ENCODE measurements around the gene C15orf39. TPM values are rescaled to one million over a fixed set of nuclear protein-coding genes. Genes with fewer than 3 reads are reported as not detected.

C15orf39 gene
- total and polyA plus RNA-seq, 2 of the 13 experiments (the other 11 are each of a cell fraction or from before 2014, with no cell fraction given), result 6.2 to 13.5 TPM

GRCh38 chr15:75213768-75214221 is 12.1 kb downstream of the C15orf39 start:
- peaks cover 20% of the 10 kb centered on the region for H3K79me2 ChIP-seq (ENCODE audit: insufficient read depth, low read length)
- peaks cover 33 to 44% of the 10 kb centered on the region in 2 experiments; a peak in 4 of 5 replicates for H3K36me3 ChIP-seq (replicated peaks in 1 of 2; ENCODE audit: control insufficient read depth in 1 of 2, insufficient read depth in 2 of 2, low read length in 2 of 2)
- in situ Hi-C loops (cut with HindIII; ENCODE audit: extremely low pct_ligation_motif_present, low pct_unique_long_range_greater_than_20kb), result no loop called here
- no peak for DNase-seq (ENCODE audit: low spot score)
- H2AFZ ChIP-seq (ENCODE audit: low read length), result no peak overlapping the region
- CTCF ChIA-PET (ENCODE audit: low intra/inter-chr PET ratio, low total read pairs), result no interaction called here
- no peak overlapping the region for H3K4me2 ChIP-seq (ENCODE audit: low read depth, low read length)
- intact Hi-C loops (cut with micrococcal nuclease; ENCODE audit: unreplicated experiment), result no loop called here
- ATAC-seq, result peak; percentile 2; the same call in 2 of the 3 replicates
- WGBS (ENCODE audit: low lambda C conversion rate), result 93% methylated on average over 7 of the region's 9 CpGs
- H3K9ac ChIP-seq (ENCODE audit: insufficient read depth, low read depth, low read length), result no peak overlapping the region
- no peaks in the 10 kb centered on the region for H3K27me3 ChIP-seq (ENCODE audit: control insufficient read depth in 1 of 2, insufficient read depth in 2 of 2, low read length in 2 of 2)
- FAIRE-seq, result no peak
- no peak overlapping the region for H3K4me3 ChIP-seq (replicated peaks in 1 of 3; ENCODE audit: insufficient read depth in 1 of 3, low read depth in 2 of 3, low read length in 3 of 3)
- H3K27ac ChIP-seq (ENCODE audit: extremely low read length, insufficient read depth, low read length), result no peak overlapping the region
- H4K20me1 ChIP-seq (ENCODE audit: insufficient read depth, low read length), result peaks cover 52% of the 10 kb centered on the region
- BruUV-seq (replicated peaks), result no TSS peak
- H3K9me3 ChIP-seq (ENCODE audit: low read length), result no peaks in the 10 kb centered on the region
- peaks cover 12% of the 10 kb centered on the region for H3K4me1 ChIP-seq (ENCODE audit: insufficient read depth, low read length)
- POLR2A ChIA-PET, result interaction anchor here (1.6 to 2.3 kb wide), 2 partner anchors 9 to 170 kb away, joined by 6 to 9 read pairs; no protein-coding TSS in a partner anchor
- TF ChIP-seq ZBTB44 (CRISPR knock-in tag; IDR thresholded peaks at IDR 0.05) (no peak), RBM22 (optimal IDR thresholded peaks at IDR 0.05; ENCODE audit: low read length) (peak; percentile 89), HHEX (CRISPR knock-in tag; IDR thresholded peaks at IDR 0.05) (no peak), ZNF326 (CRISPR knock-in tag; IDR thresholded peaks at IDR 0.05; ENCODE audit: borderline replicate concordance) (peak; percentile 78; the same call in 1 of the 2 replicates), NFE2 (CRISPR knock-in tag; IDR thresholded peaks at IDR 0.05) (no peak), TAF1 (CRISPR knock-in tag; IDR thresholded peaks at IDR 0.05) (no peak), RBFOX2 (IDR thresholded peaks at IDR 0.05; ENCODE audit: low read depth, low read length) (0 out of 2 replicates have a peak, but pooled peaks have one; percentile 24), HNF1A (IDR thresholded peaks at IDR 0.05; ENCODE audit: low read depth) (no peak), HNF1A (CRISPR knock-in tag; IDR thresholded peaks at IDR 0.05; ENCODE audit: borderline replicate concordance) (no peak), ZNF235 (CRISPR knock-in tag; IDR thresholded peaks at IDR 0.05; ENCODE audit: borderline replicate concordance) (peak; percentile 61; the same call in 1 of the 2 replicates), ZC3H13 (CRISPR knock-in tag; IDR thresholded peaks at IDR 0.05) (peak; percentile 91), POLR2A (IDR thresholded peaks at IDR 0.05; ENCODE audit: insufficient read depth in 1 of 2, low read depth in 2 of 2, low read length in 2 of 2) (peak in 1 of 2 experiments; percentile 43; a peak in 1 of 4 replicates), SOX6 (IDR thresholded peaks at IDR 0.05) (no peak), SOX6 (CRISPR knock-in tag; IDR thresholded peaks at IDR 0.05) (0 out of 2 replicates have a peak, but pooled peaks have one; percentile 26)
- TF ChIP-seq, protein P1, sequence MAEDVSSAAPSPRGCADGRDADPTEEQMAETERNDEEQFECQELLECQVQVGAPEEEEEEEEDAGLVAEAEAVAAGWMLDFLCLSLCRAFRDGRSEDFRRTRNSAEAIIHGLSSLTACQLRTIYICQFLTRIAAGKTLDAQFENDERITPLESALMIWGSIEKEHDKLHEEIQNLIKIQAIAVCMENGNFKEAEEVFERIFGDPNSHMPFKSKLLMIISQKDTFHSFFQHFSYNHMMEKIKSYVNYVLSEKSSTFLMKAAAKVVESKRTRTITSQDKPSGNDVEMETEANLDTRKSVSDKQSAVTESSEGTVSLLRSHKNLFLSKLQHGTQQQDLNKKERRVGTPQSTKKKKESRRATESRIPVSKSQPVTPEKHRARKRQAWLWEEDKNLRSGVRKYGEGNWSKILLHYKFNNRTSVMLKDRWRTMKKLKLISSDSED (CRISPR knock-in tag; IDR thresholded peaks at IDR 0.05), result no peak
- TF ChIP-seq, protein P2, sequence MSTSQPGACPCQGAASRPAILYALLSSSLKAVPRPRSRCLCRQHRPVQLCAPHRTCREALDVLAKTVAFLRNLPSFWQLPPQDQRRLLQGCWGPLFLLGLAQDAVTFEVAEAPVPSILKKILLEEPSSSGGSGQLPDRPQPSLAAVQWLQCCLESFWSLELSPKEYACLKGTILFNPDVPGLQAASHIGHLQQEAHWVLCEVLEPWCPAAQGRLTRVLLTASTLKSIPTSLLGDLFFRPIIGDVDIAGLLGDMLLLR (CRISPR knock-in tag; IDR thresholded peaks at IDR 0.05), result 0 out of 2 replicates have a peak, but pooled peaks have one; percentile 38
- TF ChIP-seq, protein P3, sequence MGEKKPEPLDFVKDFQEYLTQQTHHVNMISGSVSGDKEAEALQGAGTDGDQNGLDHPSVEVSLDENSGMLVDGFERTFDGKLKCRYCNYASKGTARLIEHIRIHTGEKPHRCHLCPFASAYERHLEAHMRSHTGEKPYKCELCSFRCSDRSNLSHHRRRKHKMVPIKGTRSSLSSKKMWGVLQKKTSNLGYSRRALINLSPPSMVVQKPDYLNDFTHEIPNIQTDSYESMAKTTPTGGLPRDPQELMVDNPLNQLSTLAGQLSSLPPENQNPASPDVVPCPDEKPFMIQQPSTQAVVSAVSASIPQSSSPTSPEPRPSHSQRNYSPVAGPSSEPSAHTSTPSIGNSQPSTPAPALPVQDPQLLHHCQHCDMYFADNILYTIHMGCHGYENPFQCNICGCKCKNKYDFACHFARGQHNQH (CRISPR knock-in tag; IDR thresholded peaks at IDR 0.05), result no peak

Measured in HepG2 (cell line).